ENCODE data around the gene PTGS2.

DNA sequence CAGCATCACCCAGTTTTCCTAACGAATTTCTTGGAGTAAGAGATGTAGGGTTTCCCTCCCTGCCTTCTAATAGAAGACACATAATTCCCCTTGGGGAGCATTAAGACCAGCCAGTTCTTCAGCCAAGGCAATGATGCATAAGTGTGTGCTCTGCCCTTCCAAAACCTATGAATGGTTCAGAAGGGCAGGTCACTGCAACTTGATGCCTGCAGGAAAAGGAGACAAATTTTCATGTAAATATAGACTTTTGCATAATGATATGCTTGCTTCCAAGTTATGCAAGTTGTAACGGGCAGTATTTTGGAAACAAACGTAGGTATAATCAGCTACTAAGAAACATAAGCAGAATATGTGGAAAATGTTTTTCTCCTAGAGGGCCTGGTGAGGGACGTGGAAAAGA lies 31.6 kb downstream of the PTGS2 start:
- TF ChIP-seq CEBPB (IDR thresholded peaks at IDR 0.05; ENCODE audit: low read depth) = no peak
- TF ChIP-seq, protein P1, sequence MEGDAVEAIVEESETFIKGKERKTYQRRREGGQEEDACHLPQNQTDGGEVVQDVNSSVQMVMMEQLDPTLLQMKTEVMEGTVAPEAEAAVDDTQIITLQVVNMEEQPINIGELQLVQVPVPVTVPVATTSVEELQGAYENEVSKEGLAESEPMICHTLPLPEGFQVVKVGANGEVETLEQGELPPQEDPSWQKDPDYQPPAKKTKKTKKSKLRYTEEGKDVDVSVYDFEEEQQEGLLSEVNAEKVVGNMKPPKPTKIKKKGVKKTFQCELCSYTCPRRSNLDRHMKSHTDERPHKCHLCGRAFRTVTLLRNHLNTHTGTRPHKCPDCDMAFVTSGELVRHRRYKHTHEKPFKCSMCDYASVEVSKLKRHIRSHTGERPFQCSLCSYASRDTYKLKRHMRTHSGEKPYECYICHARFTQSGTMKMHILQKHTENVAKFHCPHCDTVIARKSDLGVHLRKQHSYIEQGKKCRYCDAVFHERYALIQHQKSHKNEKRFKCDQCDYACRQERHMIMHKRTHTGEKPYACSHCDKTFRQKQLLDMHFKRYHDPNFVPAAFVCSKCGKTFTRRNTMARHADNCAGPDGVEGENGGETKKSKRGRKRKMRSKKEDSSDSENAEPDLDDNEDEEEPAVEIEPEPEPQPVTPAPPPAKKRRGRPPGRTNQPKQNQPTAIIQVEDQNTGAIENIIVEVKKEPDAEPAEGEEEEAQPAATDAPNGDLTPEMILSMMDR (IDR thresholded peaks at IDR 0.05 in 2 of 3, conservative IDR thresholded peaks at IDR 0.05 in 1 of 3; ENCODE audit: borderline replicate concordance in 1 of 3, insufficient read depth in 1 of 3, low read depth in 2 of 3, low read length in 2 of 3) = no peak
- no peak for TF ChIP-seq EZH2phosphoT487 (IDR thresholded peaks at IDR 0.05; ENCODE audit: borderline replicate concordance)
- no peak for TF ChIP-seq EZH2 (IDR thresholded peaks at IDR 0.05)
- no peak for TF ChIP-seq POLR2AphosphoS5 (IDR thresholded peaks at IDR 0.05; ENCODE audit: low read depth, low read length)
- no peak for TF ChIP-seq POLR2A (IDR thresholded peaks at IDR 0.05; ENCODE audit: borderline replicate concordance, extremely low read depth, insufficient read depth, insufficient read length)
- TF ChIP-seq YY1 (IDR thresholded peaks at IDR 0.05; ENCODE audit: extremely low read depth, insufficient replicate concordance, low read depth, low read length) = no peak
- TF ChIP-seq JUND (IDR thresholded peaks at IDR 0.05) = no peak
- no peak for TF ChIP-seq SIN3A (IDR thresholded peaks at IDR 0.05; ENCODE audit: low read depth)
- TF ChIP-seq EGR1 (IDR thresholded peaks at IDR 0.05; ENCODE audit: low read depth) = no peak
- TF ChIP-seq MAX (IDR thresholded peaks at IDR 0.05) = no peak
- TF ChIP-seq, protein P2, sequence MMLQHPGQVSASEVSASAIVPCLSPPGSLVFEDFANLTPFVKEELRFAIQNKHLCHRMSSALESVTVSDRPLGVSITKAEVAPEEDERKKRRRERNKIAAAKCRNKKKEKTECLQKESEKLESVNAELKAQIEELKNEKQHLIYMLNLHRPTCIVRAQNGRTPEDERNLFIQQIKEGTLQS (IDR thresholded peaks at IDR 0.05) = no peak
- no peak for TF ChIP-seq SP1 (IDR thresholded peaks at IDR 0.05; ENCODE audit: low read depth)
- no peak for TF ChIP-seq ZNF274 (IDR thresholded peaks at IDR 0.05; ENCODE audit: low read depth, low read length)

All from HCT116 (cell line).